SU-DHL-6 (cell line): ENCODE measurements around the gene SNN.

ENCODE experiments used
- CTCF ChIP-seq: fragments of 200-600 bp; sonication (generic); IDR thresholded peaks from one replicate; pipeline ENCODE4 v1.5.1; 2017; ENCODE audit warnings: antibody characterized with exemption, mild to moderate bottlenecking, low read length, moderate library complexity; ENCODE audit not compliant: insufficient read depth, poor library complexity, severe bottlenecking
- EZH2phosphoT487 ChIP-seq: fragments of 200-600 bp; sonication (generic), shearing (Covaris generic); conservative IDR thresholded peaks from 2 replicates; pipeline ENCODE4 v1.6.1; 2018; ENCODE audit warnings: mild to moderate bottlenecking, antibody characterized with exemption, low read length, moderate library complexity, mixed read lengths

GRCh38 chr16:11677451-11677951 lies 9.2 kb downstream of the SNN start:
- TF ChIP-seq CTCF: no peak
- TF ChIP-seq EZH2phosphoT487: no peak
